Measurements from ENCODE around the gene HDAC10. TPM values are rescaled to one million over a fixed set of nuclear protein-coding genes. Genes with fewer than 3 reads are reported as not detected.

The HDAC10 gene
- total RNA-seq, 5 donors from 2014 or later (not counting 1 experiment from before 2014, with no cell fraction given) = 101 to 152 (median 128) TPM

DNA sequence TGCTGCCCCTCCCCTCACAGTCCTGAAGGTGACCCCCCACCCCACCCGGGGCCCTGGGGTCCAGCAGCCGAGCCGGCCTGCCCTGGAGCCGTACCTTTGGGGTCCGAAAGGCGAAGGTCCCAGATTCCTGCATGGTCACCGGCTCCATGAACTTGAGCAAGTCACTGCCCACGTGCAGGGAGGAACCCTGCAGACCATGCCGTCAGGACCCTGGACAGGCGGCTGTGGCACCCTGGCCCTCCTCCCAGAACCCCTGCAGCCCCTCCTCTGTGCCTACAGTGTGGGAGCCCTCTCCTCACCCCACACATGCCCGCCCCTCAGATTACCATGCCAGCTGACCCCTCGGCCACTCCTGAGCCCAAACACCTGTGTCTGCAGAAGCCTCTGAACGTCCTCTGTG is 33.4 kb upstream of the HDAC10 start:
- Mint-ChIP-seq H3K27ac (peak overlapping the region in 1 of 2 donors; percentile 49), H3K36me3 (no peaks in the 10 kb centered on the region), H3K27me3 (peaks cover 0 to 3% of the 10 kb centered on the region in 2 donors), H3K4me3 (no peak overlapping the region), H3K4me1 (no peaks in the 10 kb centered on the region), H3K9me3 (no peaks in the 10 kb centered on the region)
- no peak overlapping the region for H3K27ac ChIP-seq (ENCODE audit: low read length)
- H3K4me3 ChIP-seq (ENCODE audit: control insufficient read depth in 1 of 2, extremely low read depth in 1 of 2, low read length in 1 of 2) = no peak overlapping the region
- DNase-seq = no peak
- peaks cover 0 to 14% of the 10 kb centered on the region in 2 experiments for H3K27me3 ChIP-seq (replicated peaks in 1 of 2; ENCODE audit: control insufficient read depth in 2 of 2, extremely low read depth in 1 of 2, insufficient read depth in 2 of 2, low read length in 1 of 2)
- ChIA-PET CTCF (no interaction called here), POLR2A (no interaction called here)
- no peaks in the 10 kb centered on the region for H3K9me3 ChIP-seq
- WGBS (ENCODE audit: insufficient coverage) = 82% methylated on average over 13 of the region's 13 CpGs
- no peak for ATAC-seq (replicated peaks in 1 of 4)
- no peaks in the 10 kb centered on the region for H3K4me1 ChIP-seq (ENCODE audit: control insufficient read depth in 1 of 2, extremely low read depth in 1 of 2, insufficient read depth in 2 of 2, low read length in 2 of 2)
- H3K36me3 ChIP-seq (ENCODE audit: control insufficient read depth in 2 of 2, extremely low read depth in 1 of 2, insufficient read depth in 1 of 2, low read length in 1 of 2) = no peaks in the 10 kb centered on the region

DNA sequence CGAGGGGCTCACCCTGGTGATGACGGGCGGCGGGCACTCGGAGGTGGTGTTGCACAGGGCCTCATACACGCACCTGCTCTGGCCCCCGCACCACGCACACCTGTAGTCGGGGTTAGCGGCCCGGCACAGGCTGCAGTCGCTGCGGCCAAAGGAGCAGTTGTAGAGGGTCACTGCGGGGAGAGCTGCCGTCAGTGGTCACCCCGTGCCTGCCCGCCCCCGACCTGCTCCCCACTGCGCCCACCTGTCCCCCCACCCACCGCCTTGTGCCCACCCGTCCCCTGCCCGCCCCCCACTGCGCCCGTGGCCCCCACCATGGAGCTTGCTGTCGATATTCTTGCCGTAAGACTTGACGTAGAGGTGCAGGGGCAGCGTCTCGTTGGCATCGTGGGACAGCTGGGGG is 32.8 kb upstream of the HDAC10 start:
- H3K9me3 Mint-ChIP-seq = no peaks in the 10 kb centered on the region
- no peaks in the 10 kb centered on the region for H3K4me1 ChIP-seq (ENCODE audit: control insufficient read depth in 1 of 2, extremely low read depth in 1 of 2, insufficient read depth in 2 of 2, low read length in 2 of 2)
- no peaks in the 10 kb centered on the region for H3K27me3 Mint-ChIP-seq
- H3K4me1 Mint-ChIP-seq = no peaks in the 10 kb centered on the region
- ATAC-seq (replicated peaks in 1 of 4) (no peak), DNase-seq (no peak)
- CTCF ChIA-PET = no interaction called here
- POLR2A ChIA-PET = no interaction called here
- H3K4me3 Mint-ChIP-seq = no peak overlapping the region
- no peaks in the 10 kb centered on the region for H3K36me3 Mint-ChIP-seq
- no peaks in the 10 kb centered on the region for H3K9me3 ChIP-seq
- H3K4me3 ChIP-seq (ENCODE audit: control insufficient read depth in 1 of 2, extremely low read depth in 1 of 2, low read length in 1 of 2) = no peak overlapping the region
- 93% methylated on average over 22 of the region's 30 CpGs for WGBS (ENCODE audit: insufficient coverage)
- no peak overlapping the region for H3K27ac Mint-ChIP-seq
- H3K27ac ChIP-seq (ENCODE audit: low read length) = no peak overlapping the region
- H3K27me3 ChIP-seq (replicated peaks in 1 of 2; ENCODE audit: control insufficient read depth in 2 of 2, extremely low read depth in 1 of 2, insufficient read depth in 2 of 2, low read length in 1 of 2) = peaks cover 0 to 14% of the 10 kb centered on the region in 2 experiments
- no peaks in the 10 kb centered on the region for H3K36me3 ChIP-seq (ENCODE audit: control insufficient read depth in 2 of 2, extremely low read depth in 1 of 2, insufficient read depth in 1 of 2, low read length in 1 of 2)

DNA sequence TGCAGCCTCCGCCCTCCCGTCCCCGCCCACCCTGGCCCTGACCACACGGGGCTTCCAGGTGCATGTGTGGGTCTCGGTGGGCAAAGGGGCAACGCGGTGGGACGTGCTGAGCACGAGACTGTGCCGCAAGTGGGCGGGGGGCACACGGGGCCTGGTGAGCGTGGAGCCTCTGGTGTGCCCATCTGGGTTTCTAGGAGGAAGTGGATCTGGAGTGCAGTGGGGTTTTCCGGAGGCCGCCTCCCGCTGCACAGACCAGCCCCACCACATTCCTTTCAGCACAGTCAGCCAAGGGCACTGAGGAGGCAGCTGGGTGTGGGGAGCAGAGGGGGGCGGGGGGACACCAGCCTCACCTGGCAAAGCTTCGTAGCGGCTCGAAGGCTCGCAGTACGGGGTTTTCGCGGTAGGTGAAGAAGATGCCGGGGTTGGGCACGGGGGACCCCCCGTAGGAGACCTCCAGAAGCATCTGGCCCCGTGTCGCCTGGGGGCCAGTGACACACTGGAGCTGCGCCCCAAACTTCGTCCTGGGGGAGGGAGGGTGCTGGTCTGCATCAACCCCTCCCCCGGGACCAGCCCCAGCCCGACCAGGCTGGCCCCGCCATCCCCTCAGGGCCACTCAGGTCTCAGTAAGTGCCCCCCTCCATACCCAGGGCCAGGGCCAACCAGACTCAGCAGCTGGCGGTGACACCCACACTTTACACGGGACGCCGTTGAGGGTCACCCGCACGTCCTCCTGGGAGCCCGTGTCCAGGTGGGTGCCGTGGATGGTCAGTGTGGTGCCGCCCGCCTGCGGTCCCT is 31.5 kb upstream of the HDAC10 start:
- ChIA-PET CTCF (no interaction called here), POLR2A (no interaction called here)
- ATAC-seq (replicated peaks in 1 of 4) (no peak), DNase-seq (no peak)
- Histone ChIP-seq H3K27me3 (replicated peaks in 1 of 2; ENCODE audit: control insufficient read depth in 2 of 2, extremely low read depth in 1 of 2, insufficient read depth in 2 of 2, low read length in 1 of 2) (peaks cover 0 to 11% of the 10 kb centered on the region in 2 experiments), H3K9me3 (no peaks in the 10 kb centered on the region), H3K36me3 (ENCODE audit: control insufficient read depth in 2 of 2, extremely low read depth in 1 of 2, insufficient read depth in 1 of 2, low read length in 1 of 2) (no peaks in the 10 kb centered on the region), H3K27ac (ENCODE audit: low read length) (no peak overlapping the region), H3K4me1 (ENCODE audit: control insufficient read depth in 1 of 2, extremely low read depth in 1 of 2, insufficient read depth in 2 of 2, low read length in 2 of 2) (no peaks in the 10 kb centered on the region), H3K4me3 (ENCODE audit: control insufficient read depth in 1 of 2, extremely low read depth in 1 of 2, low read length in 1 of 2) (no peak overlapping the region)
- H3K9me3 Mint-ChIP-seq = no peaks in the 10 kb centered on the region
- H3K36me3 Mint-ChIP-seq = no peaks in the 10 kb centered on the region
- no peak overlapping the region for H3K4me3 Mint-ChIP-seq
- no peak overlapping the region for H3K27ac Mint-ChIP-seq
- 85% methylated on average over 38 of the region's 45 CpGs for WGBS (ENCODE audit: insufficient coverage)
- no peaks in the 10 kb centered on the region for H3K4me1 Mint-ChIP-seq
- H3K27me3 Mint-ChIP-seq = no peaks in the 10 kb centered on the region

DNA sequence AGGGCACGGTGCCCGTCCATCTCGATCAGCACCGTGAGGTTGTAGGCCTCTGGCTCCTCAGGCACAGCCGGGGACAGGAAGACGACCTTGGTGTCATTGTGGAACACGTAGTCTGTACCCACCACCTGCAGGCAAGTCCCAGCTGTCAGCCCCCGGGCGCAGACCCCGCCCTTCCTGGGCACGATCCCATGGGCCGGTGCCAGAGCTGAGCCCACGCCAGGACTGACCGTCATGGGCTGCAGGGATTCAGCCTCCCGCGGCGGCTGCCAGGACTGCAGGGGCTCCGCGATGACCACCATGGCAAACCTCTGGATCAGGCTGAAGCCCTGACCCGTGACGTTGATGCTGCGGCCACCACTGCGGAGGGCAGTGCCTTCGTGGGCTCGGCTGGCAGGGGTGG is 30.9 kb upstream of the HDAC10 start:
- no peaks in the 10 kb centered on the region for H3K9me3 Mint-ChIP-seq
- Histone ChIP-seq H3K4me3 (ENCODE audit: control insufficient read depth in 1 of 2, extremely low read depth in 1 of 2, low read length in 1 of 2) (no peak overlapping the region), H3K27me3 (replicated peaks in 1 of 2; ENCODE audit: control insufficient read depth in 2 of 2, extremely low read depth in 1 of 2, insufficient read depth in 2 of 2, low read length in 1 of 2) (peaks cover 0 to 11% of the 10 kb centered on the region in 2 experiments), H3K36me3 (ENCODE audit: control insufficient read depth in 2 of 2, extremely low read depth in 1 of 2, insufficient read depth in 1 of 2, low read length in 1 of 2) (no peaks in the 10 kb centered on the region), H3K9me3 (no peaks in the 10 kb centered on the region), H3K4me1 (ENCODE audit: control insufficient read depth in 1 of 2, extremely low read depth in 1 of 2, insufficient read depth in 2 of 2, low read length in 2 of 2) (no peaks in the 10 kb centered on the region), H3K27ac (ENCODE audit: low read length) (no peak overlapping the region)
- H3K27ac Mint-ChIP-seq = no peak overlapping the region
- POLR2A ChIA-PET = no interaction called here
- H3K27me3 Mint-ChIP-seq = no peaks in the 10 kb centered on the region
- 89% methylated on average over 25 of the region's 25 CpGs for WGBS (ENCODE audit: insufficient coverage)
- H3K4me1 Mint-ChIP-seq = no peaks in the 10 kb centered on the region
- ATAC-seq (replicated peaks in 1 of 4) = no peak
- no peaks in the 10 kb centered on the region for H3K36me3 Mint-ChIP-seq
- CTCF ChIA-PET = no interaction called here
- H3K4me3 Mint-ChIP-seq = no peak overlapping the region
- no peak for DNase-seq

DNA sequence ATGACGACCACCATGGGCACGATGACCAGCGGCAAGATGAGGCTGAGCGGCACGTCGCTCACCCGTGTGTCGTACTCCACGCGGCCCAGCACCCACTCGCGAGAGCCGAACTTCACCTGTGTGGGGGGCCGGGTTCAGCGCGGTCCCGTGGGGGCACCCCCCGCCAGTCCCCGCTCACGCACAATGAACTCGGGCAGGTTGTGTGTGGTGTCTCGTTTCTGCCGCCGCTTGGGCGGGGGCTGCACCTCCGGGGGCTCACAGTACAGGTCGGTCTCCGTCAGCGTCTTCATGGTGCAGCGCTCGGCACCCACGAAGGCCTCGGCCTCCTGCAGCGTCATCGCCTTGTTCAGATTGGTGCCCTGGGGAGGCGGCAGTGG is 30.3 kb upstream of the HDAC10 start:
- no peak overlapping the region for H3K27ac ChIP-seq (ENCODE audit: low read length)
- ChIA-PET POLR2A (no interaction called here), CTCF (no interaction called here)
- ATAC-seq (replicated peaks in 1 of 4) (no peak), DNase-seq (no peak)
- H3K9me3 ChIP-seq = no peaks in the 10 kb centered on the region
- H3K4me3 ChIP-seq (ENCODE audit: control insufficient read depth in 1 of 2, extremely low read depth in 1 of 2, low read length in 1 of 2) = no peak overlapping the region
- peaks cover 0 to 8% of the 10 kb centered on the region in 2 experiments for H3K27me3 ChIP-seq (replicated peaks in 1 of 2; ENCODE audit: control insufficient read depth in 2 of 2, extremely low read depth in 1 of 2, insufficient read depth in 2 of 2, low read length in 1 of 2)
- H3K36me3 Mint-ChIP-seq = no peaks in the 10 kb centered on the region
- peaks cover 0 to under 1% of the 10 kb centered on the region in 2 experiments for H3K4me1 ChIP-seq (ENCODE audit: control insufficient read depth in 1 of 2, extremely low read depth in 1 of 2, insufficient read depth in 2 of 2, low read length in 2 of 2)
- H3K27me3 Mint-ChIP-seq = no peaks in the 10 kb centered on the region
- 95% methylated on average over 36 of the region's 36 CpGs for WGBS (ENCODE audit: insufficient coverage)
- H3K27ac Mint-ChIP-seq = no peak overlapping the region
- no peaks in the 10 kb centered on the region for H3K36me3 ChIP-seq (ENCODE audit: control insufficient read depth in 2 of 2, extremely low read depth in 1 of 2, insufficient read depth in 1 of 2, low read length in 1 of 2)
- no peak overlapping the region for H3K4me3 Mint-ChIP-seq
- H3K4me1 Mint-ChIP-seq = no peaks in the 10 kb centered on the region
- no peaks in the 10 kb centered on the region for H3K9me3 Mint-ChIP-seq

DNA sequence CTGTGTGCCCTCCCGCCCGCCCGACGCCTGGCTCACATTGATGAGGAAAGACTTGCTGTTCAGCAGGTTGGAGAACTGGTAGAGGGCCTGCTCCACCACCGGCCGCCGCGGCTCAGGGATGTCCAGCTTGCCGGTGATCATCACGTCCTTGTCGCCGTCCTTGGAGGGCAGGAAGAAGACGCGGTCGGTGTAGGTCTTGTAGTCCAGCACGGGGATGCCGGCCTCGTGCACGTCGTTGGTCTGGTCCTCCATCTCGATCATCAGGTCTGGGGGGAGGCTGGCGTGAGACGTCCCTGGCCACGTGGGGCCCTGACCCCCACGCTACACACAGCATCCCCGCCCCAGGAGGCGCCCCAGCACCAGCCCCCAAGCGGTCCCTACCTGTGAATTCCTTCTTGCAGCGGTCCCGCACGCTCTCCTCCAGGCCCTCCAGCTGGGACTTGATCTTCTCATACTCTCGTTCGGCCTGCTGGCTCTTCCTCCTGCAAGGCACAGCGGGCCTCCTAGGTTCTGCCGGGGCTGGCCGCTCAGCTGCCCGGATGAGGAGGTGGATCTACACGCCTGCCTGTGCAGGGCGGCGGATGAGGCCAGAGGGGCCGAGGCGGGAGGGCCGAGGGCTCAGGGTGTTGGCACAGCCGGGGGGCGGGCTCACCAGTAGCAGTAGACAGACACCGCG is 29.8 kb upstream of the HDAC10 start:
- H3K9me3 Mint-ChIP-seq = no peaks in the 10 kb centered on the region
- WGBS (ENCODE audit: insufficient coverage) = 96% methylated on average over 47 of the region's 47 CpGs
- no peaks in the 10 kb centered on the region for H3K4me1 Mint-ChIP-seq
- DNase-seq (no peak), ATAC-seq (replicated peaks in 1 of 4) (no peak)
- no peaks in the 10 kb centered on the region for H3K36me3 Mint-ChIP-seq
- ChIA-PET CTCF (no interaction called here), POLR2A (no interaction called here)
- H3K4me3 ChIP-seq (ENCODE audit: control insufficient read depth in 1 of 2, extremely low read depth in 1 of 2, low read length in 1 of 2) = no peak overlapping the region
- H3K36me3 ChIP-seq (ENCODE audit: control insufficient read depth in 2 of 2, extremely low read depth in 1 of 2, insufficient read depth in 1 of 2, low read length in 1 of 2) = no peaks in the 10 kb centered on the region
- H3K27ac ChIP-seq (ENCODE audit: low read length) = no peak overlapping the region
- H3K27ac Mint-ChIP-seq = no peak overlapping the region
- peaks cover 0 to 4% of the 10 kb centered on the region in 2 experiments for H3K27me3 ChIP-seq (replicated peaks in 1 of 2; ENCODE audit: control insufficient read depth in 2 of 2, extremely low read depth in 1 of 2, insufficient read depth in 2 of 2, low read length in 1 of 2)
- H3K27me3 Mint-ChIP-seq = no peaks in the 10 kb centered on the region
- peaks cover 0 to 2% of the 10 kb centered on the region in 2 experiments for H3K4me1 ChIP-seq (ENCODE audit: control insufficient read depth in 1 of 2, extremely low read depth in 1 of 2, insufficient read depth in 2 of 2, low read length in 2 of 2)
- no peaks in the 10 kb centered on the region for H3K9me3 ChIP-seq
- no peak overlapping the region for H3K4me3 Mint-ChIP-seq
